Endothelial cell of umbilical vein (primary cell): ENCODE data around the gene CNTN6. TPM values are rescaled to one million over a fixed set of nuclear protein-coding genes. Genes with fewer than 3 reads are reported as not detected.

Source experiments
- BruUV-seq: library from RNA; stranded (reverse); fragments of 400-500 nt; replicated peaks from 2 replicates; lab custom pipeline; 2021; lab: Mats Ljungman, UMichigan
- CTCF ChIA-PET: fragments of 300-600, 350-600 bp; sonication (Branson Sonifier 250); formaldehyde crosslinking; loops from one replicate; lab custom pipeline; 2021; ENCODE audit warnings: antibody characterized with exemption, inconsistent platforms; lab: Charles Lee
- POLR2A ChIA-PET: fragments of 300-600, 350-600 bp; sonication (Branson Sonifier 250); formaldehyde crosslinking; loops from one replicate; lab custom pipeline; 2021; ENCODE audit warnings: antibody characterized with exemption, inconsistent platforms; lab: Charles Lee
- DNase-seq: peaks from one replicate; pipeline ENCODE4 v3.0.0-alpha.2; 2011; ENCODE audit warnings: low read depth, low spot score
- FAIRE-seq: peaks from 2 replicates; lab custom pipeline; 2011; peaks lifted over from hg19 to GRCh38; lab: Jason Lieb, UNC
- H2AFZ ChIP-seq: 2 replicates; pipeline ENCODE4 v1.6.0; 2012; ENCODE audit warnings: low read depth, low read length, control low read depth, inconsistent platforms
- H3K27ac ChIP-seq: 2 replicates; pipeline ENCODE4 v1.5.1; 2011; ENCODE audit warnings: low read depth, mild to moderate bottlenecking, control low read depth, low read length, moderate library complexity; ENCODE audit not compliant: insufficient read depth
- H3K27me3 ChIP-seq, 2 experiments: 2 replicates each; pipeline versions ENCODE4 v1.6.0 to v1.6.1; 2011; ENCODE audit warnings: low read length in 2 of 2, mixed read lengths in 1 of 2; ENCODE audit not compliant: control insufficient read depth in 2 of 2, insufficient read depth in 2 of 2
- H3K36me3 ChIP-seq, 2 experiments: 2 replicates in 1 of 2; 3 replicates in 1 of 2; pipeline ENCODE4 v1.5.1; 2011; ENCODE audit warnings: low read length in 2 of 2, mild to moderate bottlenecking in 1 of 2, moderate library complexity in 1 of 2; ENCODE audit not compliant: control insufficient read depth in 2 of 2, insufficient read depth in 2 of 2; ENCODE audit errors: extremely low read depth in 1 of 2
- H3K4me1 ChIP-seq: 3 replicates; pipeline ENCODE4 v1.5.1; 2011; ENCODE audit warnings: mild to moderate bottlenecking, low read length; ENCODE audit not compliant: control insufficient read depth, insufficient read depth; ENCODE audit errors: extremely low read depth
- H3K4me2 ChIP-seq: 2 replicates; pipeline ENCODE4 v1.6.1; 2011; ENCODE audit warnings: low read length, control low read depth, mixed read lengths; ENCODE audit not compliant: insufficient read depth
- H3K4me3 ChIP-seq, 3 experiments: fragments of 200-600 bp in 1 of 3; sonication (generic), shearing (Covaris generic) in 1 of 3; replicated peaks in 1 of 3; 2 replicates each; pipeline ENCODE4 v1.5.1; 2011 to 2016; ENCODE audit warnings: control low read depth in 3 of 3, low read length in 3 of 3, mild to moderate bottlenecking in 2 of 3, inconsistent platforms in 1 of 3, low read depth in 1 of 3, moderate library complexity in 1 of 3; ENCODE audit not compliant: insufficient read depth in 1 of 3
- H3K79me2 ChIP-seq: 2 replicates; pipeline ENCODE4 v1.6.0; 2012; ENCODE audit warnings: low read length, inconsistent platforms; ENCODE audit not compliant: control insufficient read depth, insufficient read depth
- H3K9ac ChIP-seq: replicated peaks from 2 replicates; pipeline ENCODE3; 2011; ENCODE audit warnings: low read length, control low read depth; ENCODE audit not compliant: insufficient read depth; ENCODE audit errors: extremely low read depth
- H3K9me1 ChIP-seq: replicated peaks from 3 replicates; pipeline ENCODE4 v1.6.0; 2011; ENCODE audit warnings: mild to moderate bottlenecking, low read length; ENCODE audit not compliant: control insufficient read depth, insufficient read depth; ENCODE audit errors: extremely low read depth
- H3K9me3 ChIP-seq: replicated peaks from 2 replicates; pipeline ENCODE4 v1.5.1; 2012; ENCODE audit warnings: low read length, inconsistent platforms; ENCODE audit not compliant: control insufficient read depth, insufficient read depth
- H4K20me1 ChIP-seq: replicated peaks from 2 replicates; pipeline ENCODE3; 2011; ENCODE audit warnings: mild to moderate bottlenecking, low read length; ENCODE audit not compliant: control insufficient read depth, insufficient read depth; ENCODE audit errors: extremely low read depth
- EZH2 ChIP-seq: IDR thresholded peaks from 2 replicates; pipeline ENCODE4 v1.6.1; 2012; ENCODE audit warnings: borderline replicate concordance, low read depth, mild to moderate bottlenecking, moderate library complexity, low read length, inconsistent platforms; ENCODE audit not compliant: severe bottlenecking
- FOS ChIP-seq: IDR thresholded peaks from 2 replicates; pipeline ENCODE4 v1.6.1; 2011; ENCODE audit warnings: mild to moderate bottlenecking, low read length, moderate library complexity, borderline replicate concordance; ENCODE audit not compliant: insufficient read depth
- GATA2 ChIP-seq: IDR thresholded peaks from 2 replicates; pipeline ENCODE4 v1.7.0; 2011; ENCODE audit warnings: low read depth, mild to moderate bottlenecking, moderate library complexity, mixed read lengths, low read length; ENCODE audit not compliant: insufficient read length, insufficient read depth
- JUN ChIP-seq: IDR thresholded peaks from 2 replicates; pipeline ENCODE4 v1.6.1; 2011; ENCODE audit warnings: borderline replicate concordance, low read depth; ENCODE audit not compliant: insufficient read length, insufficient read depth
- MYC ChIP-seq: IDR thresholded peaks from one replicate; pipeline ENCODE4 v1.6.1; 2011; ENCODE audit warnings: mild to moderate bottlenecking, low read depth, low read length
- POLR2A ChIP-seq: IDR thresholded peaks from 2 replicates; pipeline ENCODE4 v1.6.1; 2012; ENCODE audit warnings: low read depth, mild to moderate bottlenecking, control low read depth, low read length
- POLR2AphosphoS5 ChIP-seq: IDR thresholded peaks from 2 replicates; pipeline ENCODE4 v1.6.1; 2012; ENCODE audit warnings: low read depth, mild to moderate bottlenecking, control low read depth, low read length, moderate library complexity; ENCODE audit not compliant: insufficient read depth
- dilution Hi-C: fragments of 300-500 bp; cut with MboI; formaldehyde crosslinking; loops from one replicate; pipeline ENCODE4 v1.15.0; 2019; ENCODE audit warnings: low sequenced_read_pairs; ENCODE audit not compliant: extremely low pct_ligation_motif_present
- intact Hi-C: fragments of 100-400 bp; cut with micrococcal nuclease; formaldehyde crosslinking; loops from one replicate; pipeline ENCODE4 v1.10.0; 2022
- polyA plus RNA-seq, 4 experiments: library from polyadenylated mRNA; depleted of rRNA in 3 of 4; stranded (reverse) in 3 of 4; unstranded in 1 of 4; fragments of >200 nt; gene quantifications; 2 replicates each; pipeline versions ENCODE4 v1.2.1 to v1.2.3, GENCODE V29; 2011 to 2012; ENCODE audit warnings: missing spikeins in 1 of 4
- total RNA-seq: library from RNA; stranded (reverse); gene quantifications from 2 replicates; pipeline ENCODE4 v1.2.3, GENCODE V29; 2021
- TF ChIP-seq, protein P1 (sequence below), 2 donors: IDR thresholded peaks; 1 replicate in 1 of 2; 2 replicates in 1 of 2; pipeline ENCODE4 v1.5.1; 2011; ENCODE audit warnings: low read length in 2 of 2, mild to moderate bottlenecking in 2 of 2, moderate library complexity in 2 of 2, control low read depth in 1 of 2, inconsistent platforms in 1 of 2, low read depth in 1 of 2; ENCODE audit not compliant: insufficient read depth in 1 of 2; ENCODE audit errors: extremely low read depth in 1 of 2
- TF ChIP-seq, protein P2 (sequence below): IDR thresholded peaks from 2 replicates; pipeline ENCODE4 v1.6.1; 2011; ENCODE audit not compliant: insufficient read depth, insufficient read length

Gene CNTN6
- total and polyA plus RNA-seq, 2 donors (not counting 3 experiments of a cell fraction or from before 2014, with no cell fraction given), result not detected

DNA sequence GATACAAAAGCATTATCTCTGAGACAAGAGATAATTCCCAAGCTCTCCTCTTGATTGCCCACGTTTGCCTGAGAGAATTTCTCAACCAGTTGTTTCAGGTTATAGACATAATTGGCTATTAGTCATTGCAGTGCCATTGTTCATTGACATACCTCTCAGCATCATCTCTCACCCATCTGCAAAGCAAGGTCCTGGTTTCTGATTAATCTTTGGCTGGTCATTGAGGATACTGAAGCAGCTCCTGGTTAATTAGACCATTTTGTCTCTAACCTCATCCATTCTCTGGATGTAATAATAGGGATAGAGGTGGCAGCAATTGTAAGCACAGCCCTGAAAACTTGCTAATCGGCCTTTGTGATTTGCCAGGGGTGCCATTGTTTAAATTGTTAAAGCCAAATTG, 104.2 kb downstream of the CNTN6 start:
- H3K9ac ChIP-seq, result no peak overlapping the region
- no peaks in the 10 kb centered on the region for H3K79me2 ChIP-seq
- no peak overlapping the region for H3K4me3 ChIP-seq
- H3K4me2 ChIP-seq, result no peak overlapping the region
- no peak overlapping the region for H2AFZ ChIP-seq
- no peaks in the 10 kb centered on the region for H3K9me1 ChIP-seq
- no peaks in the 10 kb centered on the region for H4K20me1 ChIP-seq
- POLR2A ChIA-PET, result no interaction called here
- H3K36me3 ChIP-seq, result no peaks in the 10 kb centered on the region
- intact Hi-C loops (no loop called here), dilution Hi-C loops (no loop called here)
- TF ChIP-seq EZH2, result no peak
- no peak for TF ChIP-seq JUN
- H3K27me3 ChIP-seq, result no peaks in the 10 kb centered on the region
- no peaks in the 10 kb centered on the region for H3K9me3 ChIP-seq
- FAIRE-seq, result no peak
- no TSS peak for BruUV-seq
- no peaks in the 10 kb centered on the region for H3K4me1 ChIP-seq
- no peak overlapping the region for H3K27ac ChIP-seq
- DNase-seq, result no peak
- CTCF ChIA-PET, result no interaction called here

DNA sequence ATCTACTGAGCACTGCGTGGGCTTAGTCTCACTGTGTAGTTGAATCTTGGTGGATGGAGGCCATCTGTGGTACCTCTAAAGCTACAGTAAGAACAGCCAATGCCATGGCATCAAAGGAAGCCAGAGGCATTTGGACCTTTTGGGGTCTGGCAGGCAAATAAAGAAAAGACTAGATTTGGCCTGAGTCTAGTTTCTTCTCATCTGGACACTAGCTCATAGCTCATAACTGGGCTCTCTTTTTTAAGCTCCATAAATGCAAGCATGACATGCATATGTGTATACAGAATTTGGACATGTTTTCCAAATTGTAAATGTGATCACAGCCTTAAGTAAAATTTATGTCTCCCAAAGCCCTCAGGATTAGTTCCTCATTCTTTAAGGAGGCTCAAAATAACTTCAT, 107.5 kb downstream of the CNTN6 start:
- Histone ChIP-seq H3K36me3 (no peaks in the 10 kb centered on the region), H3K9me1 (no peaks in the 10 kb centered on the region), H3K79me2 (no peaks in the 10 kb centered on the region), H3K4me2 (no peak overlapping the region), H3K9ac (no peak overlapping the region), H3K9me3 (no peaks in the 10 kb centered on the region), H3K27me3 (no peaks in the 10 kb centered on the region), H2AFZ (no peak overlapping the region), H3K27ac (no peak overlapping the region), H3K4me3 (no peak overlapping the region), H4K20me1 (no peaks in the 10 kb centered on the region), H3K4me1 (no peaks in the 10 kb centered on the region)
- TF ChIP-seq FOS (no peak), POLR2A (no peak), GATA2 (no peak), POLR2AphosphoS5 (no peak), MYC (no peak), JUN (no peak), EZH2 (no peak)
- TF ChIP-seq, protein P1, sequence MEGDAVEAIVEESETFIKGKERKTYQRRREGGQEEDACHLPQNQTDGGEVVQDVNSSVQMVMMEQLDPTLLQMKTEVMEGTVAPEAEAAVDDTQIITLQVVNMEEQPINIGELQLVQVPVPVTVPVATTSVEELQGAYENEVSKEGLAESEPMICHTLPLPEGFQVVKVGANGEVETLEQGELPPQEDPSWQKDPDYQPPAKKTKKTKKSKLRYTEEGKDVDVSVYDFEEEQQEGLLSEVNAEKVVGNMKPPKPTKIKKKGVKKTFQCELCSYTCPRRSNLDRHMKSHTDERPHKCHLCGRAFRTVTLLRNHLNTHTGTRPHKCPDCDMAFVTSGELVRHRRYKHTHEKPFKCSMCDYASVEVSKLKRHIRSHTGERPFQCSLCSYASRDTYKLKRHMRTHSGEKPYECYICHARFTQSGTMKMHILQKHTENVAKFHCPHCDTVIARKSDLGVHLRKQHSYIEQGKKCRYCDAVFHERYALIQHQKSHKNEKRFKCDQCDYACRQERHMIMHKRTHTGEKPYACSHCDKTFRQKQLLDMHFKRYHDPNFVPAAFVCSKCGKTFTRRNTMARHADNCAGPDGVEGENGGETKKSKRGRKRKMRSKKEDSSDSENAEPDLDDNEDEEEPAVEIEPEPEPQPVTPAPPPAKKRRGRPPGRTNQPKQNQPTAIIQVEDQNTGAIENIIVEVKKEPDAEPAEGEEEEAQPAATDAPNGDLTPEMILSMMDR (IDR thresholded peaks at IDR 0.05; ENCODE audit: extremely low read depth in 1 of 2, insufficient read depth in 1 of 2, low read depth in 1 of 2, low read length in 2 of 2), result no peak
- TF ChIP-seq, protein P2, sequence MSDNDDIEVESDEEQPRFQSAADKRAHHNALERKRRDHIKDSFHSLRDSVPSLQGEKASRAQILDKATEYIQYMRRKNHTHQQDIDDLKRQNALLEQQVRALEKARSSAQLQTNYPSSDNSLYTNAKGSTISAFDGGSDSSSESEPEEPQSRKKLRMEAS, result no peak
- CTCF ChIA-PET, result no interaction called here
- intact Hi-C loops (no loop called here), dilution Hi-C loops (no loop called here)
- POLR2A ChIA-PET, result no interaction called here
- DNase-seq, result no peak
- FAIRE-seq, result no peak
- no TSS peak for BruUV-seq
